ENCODE data around the gene EPS15. TPM values are rescaled to one million over a fixed set of nuclear protein-coding genes. Genes with fewer than 3 reads are reported as not detected.
"Not testable (repeated sequence)": the region's sequence is repeated elsewhere in the genome, so short reads cannot be mapped to it uniquely, and the experiment has no call there.

Gene EPS15
- total RNA-seq, 1 experiment from 2014 or later = 37.1 TPM

DNA sequence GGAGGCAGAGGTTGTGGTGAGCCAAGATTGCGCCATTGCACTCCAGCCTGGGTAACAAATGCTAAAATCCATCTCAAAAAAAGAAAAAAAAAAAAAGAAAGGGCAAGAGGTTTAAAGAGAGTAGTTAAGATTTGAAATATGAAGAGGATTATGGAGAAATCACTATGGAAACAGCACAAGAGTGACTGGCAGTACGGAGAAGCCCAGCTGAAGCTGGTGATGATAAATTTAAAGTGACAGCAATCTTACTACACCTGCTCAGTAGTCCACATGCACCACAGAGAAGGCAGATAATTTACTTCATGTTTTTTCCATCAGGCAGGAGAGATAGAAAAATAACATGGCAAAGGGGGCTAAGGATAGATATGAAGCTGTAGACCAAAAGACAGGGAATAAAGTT is 56.8 kb downstream of the EPS15 start:
- peaks cover 14% of the 10 kb centered on the region for H3K36me3 Mint-ChIP-seq
- POLR2A ChIA-PET; H3K9me3 Mint-ChIP-seq; CTCF ChIA-PET; DNase-seq (ENCODE audit: low spot score); H3K4me1 Mint-ChIP-seq; ATAC-seq; H3K4me3 Mint-ChIP-seq; H3K27me3 Mint-ChIP-seq (ENCODE audit: low read depth); H3K27ac Mint-ChIP-seq: not testable (repeated sequence)

DNA sequence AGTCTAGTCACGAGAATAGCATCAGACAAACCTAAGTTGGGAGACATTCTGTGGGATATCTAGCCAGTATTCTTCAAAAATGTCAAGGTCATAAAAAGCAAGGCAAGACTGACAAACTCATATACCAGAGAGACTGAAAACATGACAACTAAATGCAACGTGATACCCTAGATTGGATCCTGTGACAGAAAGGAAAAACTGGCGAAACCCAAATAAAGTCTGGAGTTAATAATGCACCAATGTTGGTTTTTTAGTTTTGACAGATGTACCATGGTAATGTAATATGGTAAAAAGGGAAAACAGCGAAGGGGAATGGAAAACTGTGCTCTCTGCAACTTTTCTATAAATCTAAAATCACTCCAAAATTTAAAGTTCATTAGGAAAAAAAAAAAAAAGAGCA is 64.5 kb downstream of the EPS15 start:
- POLR2A ChIA-PET = no interaction called here
- no peaks in the 10 kb centered on the region for H3K4me1 Mint-ChIP-seq

DNA sequence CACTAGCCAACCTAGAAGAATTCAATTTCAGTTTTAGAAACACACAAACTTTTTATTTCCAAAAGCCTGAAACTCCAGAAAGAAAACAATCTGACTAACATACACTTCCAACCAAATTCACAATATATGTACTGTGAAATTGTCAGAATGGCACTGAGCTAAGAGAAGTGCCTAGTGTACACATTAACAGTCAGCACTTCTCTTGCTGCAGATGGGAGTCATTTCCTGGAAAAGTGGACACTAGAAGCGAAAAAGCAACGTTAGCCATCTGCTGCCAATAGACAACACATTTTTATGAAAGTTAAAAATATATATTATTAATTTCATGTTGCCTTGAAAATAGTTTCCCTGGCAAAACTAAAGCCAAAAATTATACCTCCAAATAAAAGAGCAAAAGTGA is 66.1 kb downstream of the EPS15 start:
- POLR2A ChIA-PET = no interaction called here
- no peaks in the 10 kb centered on the region for H3K27me3 Mint-ChIP-seq (ENCODE audit: low read depth)
- no peaks in the 10 kb centered on the region for H3K36me3 Mint-ChIP-seq
- no peaks in the 10 kb centered on the region for H3K9me3 Mint-ChIP-seq
- H3K4me3 Mint-ChIP-seq = no peak overlapping the region
- no peak overlapping the region for H3K27ac Mint-ChIP-seq
- DNase-seq (ENCODE audit: low spot score) (no peak), ATAC-seq (no peak)
- H3K4me1 Mint-ChIP-seq = no peaks in the 10 kb centered on the region
- CTCF ChIA-PET = no interaction called here
- TF ChIP-seq ATF1 (CRISPR knock-in tag; IDR thresholded peaks at IDR 0.05) (no peak), MYBL2 (CRISPR knock-in tag; IDR thresholded peaks at IDR 0.05) (no peak), NR3C1 (CRISPR knock-in tag; conservative IDR thresholded peaks at IDR 0.05; ENCODE audit: low read depth) (no peak), ZNF317 (CRISPR knock-in tag; IDR thresholded peaks at IDR 0.05; ENCODE audit: borderline replicate concordance, low read depth) (no peak)
- TF ChIP-seq, protein P1, sequence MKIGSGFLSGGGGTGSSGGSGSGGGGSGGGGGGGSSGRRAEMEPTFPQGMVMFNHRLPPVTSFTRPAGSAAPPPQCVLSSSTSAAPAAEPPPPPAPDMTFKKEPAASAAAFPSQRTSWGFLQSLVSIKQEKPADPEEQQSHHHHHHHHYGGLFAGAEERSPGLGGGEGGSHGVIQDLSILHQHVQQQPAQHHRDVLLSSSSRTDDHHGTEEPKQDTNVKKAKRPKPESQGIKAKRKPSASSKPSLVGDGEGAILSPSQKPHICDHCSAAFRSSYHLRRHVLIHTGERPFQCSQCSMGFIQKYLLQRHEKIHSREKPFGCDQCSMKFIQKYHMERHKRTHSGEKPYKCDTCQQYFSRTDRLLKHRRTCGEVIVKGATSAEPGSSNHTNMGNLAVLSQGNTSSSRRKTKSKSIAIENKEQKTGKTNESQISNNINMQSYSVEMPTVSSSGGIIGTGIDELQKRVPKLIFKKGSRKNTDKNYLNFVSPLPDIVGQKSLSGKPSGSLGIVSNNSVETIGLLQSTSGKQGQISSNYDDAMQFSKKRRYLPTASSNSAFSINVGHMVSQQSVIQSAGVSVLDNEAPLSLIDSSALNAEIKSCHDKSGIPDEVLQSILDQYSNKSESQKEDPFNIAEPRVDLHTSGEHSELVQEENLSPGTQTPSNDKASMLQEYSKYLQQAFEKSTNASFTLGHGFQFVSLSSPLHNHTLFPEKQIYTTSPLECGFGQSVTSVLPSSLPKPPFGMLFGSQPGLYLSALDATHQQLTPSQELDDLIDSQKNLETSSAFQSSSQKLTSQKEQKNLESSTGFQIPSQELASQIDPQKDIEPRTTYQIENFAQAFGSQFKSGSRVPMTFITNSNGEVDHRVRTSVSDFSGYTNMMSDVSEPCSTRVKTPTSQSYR (CRISPR knock-in tag; IDR thresholded peaks at IDR 0.05) = no peak
- TF ChIP-seq, protein P2, sequence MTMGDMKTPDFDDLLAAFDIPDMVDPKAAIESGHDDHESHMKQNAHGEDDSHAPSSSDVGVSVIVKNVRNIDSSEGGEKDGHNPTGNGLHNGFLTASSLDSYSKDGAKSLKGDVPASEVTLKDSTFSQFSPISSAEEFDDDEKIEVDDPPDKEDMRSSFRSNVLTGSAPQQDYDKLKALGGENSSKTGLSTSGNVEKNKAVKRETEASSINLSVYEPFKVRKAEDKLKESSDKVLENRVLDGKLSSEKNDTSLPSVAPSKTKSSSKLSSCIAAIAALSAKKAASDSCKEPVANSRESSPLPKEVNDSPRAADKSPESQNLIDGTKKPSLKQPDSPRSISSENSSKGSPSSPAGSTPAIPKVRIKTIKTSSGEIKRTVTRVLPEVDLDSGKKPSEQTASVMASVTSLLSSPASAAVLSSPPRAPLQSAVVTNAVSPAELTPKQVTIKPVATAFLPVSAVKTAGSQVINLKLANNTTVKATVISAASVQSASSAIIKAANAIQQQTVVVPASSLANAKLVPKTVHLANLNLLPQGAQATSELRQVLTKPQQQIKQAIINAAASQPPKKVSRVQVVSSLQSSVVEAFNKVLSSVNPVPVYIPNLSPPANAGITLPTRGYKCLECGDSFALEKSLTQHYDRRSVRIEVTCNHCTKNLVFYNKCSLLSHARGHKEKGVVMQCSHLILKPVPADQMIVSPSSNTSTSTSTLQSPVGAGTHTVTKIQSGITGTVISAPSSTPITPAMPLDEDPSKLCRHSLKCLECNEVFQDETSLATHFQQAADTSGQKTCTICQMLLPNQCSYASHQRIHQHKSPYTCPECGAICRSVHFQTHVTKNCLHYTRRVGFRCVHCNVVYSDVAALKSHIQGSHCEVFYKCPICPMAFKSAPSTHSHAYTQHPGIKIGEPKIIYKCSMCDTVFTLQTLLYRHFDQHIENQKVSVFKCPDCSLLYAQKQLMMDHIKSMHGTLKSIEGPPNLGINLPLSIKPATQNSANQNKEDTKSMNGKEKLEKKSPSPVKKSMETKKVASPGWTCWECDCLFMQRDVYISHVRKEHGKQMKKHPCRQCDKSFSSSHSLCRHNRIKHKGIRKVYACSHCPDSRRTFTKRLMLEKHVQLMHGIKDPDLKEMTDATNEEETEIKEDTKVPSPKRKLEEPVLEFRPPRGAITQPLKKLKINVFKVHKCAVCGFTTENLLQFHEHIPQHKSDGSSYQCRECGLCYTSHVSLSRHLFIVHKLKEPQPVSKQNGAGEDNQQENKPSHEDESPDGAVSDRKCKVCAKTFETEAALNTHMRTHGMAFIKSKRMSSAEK (CRISPR knock-in tag; IDR thresholded peaks at IDR 0.05; ENCODE audit: borderline replicate concordance) = no peak
- TF ChIP-seq, protein P3, sequence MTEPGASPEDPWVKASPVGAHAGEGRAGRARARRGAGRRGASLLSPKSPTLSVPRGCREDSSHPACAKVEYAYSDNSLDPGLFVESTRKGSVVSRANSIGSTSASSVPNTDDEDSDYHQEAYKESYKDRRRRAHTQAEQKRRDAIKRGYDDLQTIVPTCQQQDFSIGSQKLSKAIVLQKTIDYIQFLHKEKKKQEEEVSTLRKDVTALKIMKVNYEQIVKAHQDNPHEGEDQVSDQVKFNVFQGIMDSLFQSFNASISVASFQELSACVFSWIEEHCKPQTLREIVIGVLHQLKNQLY (CRISPR knock-in tag; IDR thresholded peaks at IDR 0.05) = no peak
- TF ChIP-seq, protein P4, sequence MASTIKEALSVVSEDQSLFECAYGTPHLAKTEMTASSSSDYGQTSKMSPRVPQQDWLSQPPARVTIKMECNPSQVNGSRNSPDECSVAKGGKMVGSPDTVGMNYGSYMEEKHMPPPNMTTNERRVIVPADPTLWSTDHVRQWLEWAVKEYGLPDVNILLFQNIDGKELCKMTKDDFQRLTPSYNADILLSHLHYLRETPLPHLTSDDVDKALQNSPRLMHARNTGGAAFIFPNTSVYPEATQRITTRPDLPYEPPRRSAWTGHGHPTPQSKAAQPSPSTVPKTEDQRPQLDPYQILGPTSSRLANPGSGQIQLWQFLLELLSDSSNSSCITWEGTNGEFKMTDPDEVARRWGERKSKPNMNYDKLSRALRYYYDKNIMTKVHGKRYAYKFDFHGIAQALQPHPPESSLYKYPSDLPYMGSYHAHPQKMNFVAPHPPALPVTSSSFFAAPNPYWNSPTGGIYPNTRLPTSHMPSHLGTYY (CRISPR knock-in tag; IDR thresholded peaks at IDR 0.05) = no peak
- TF ChIP-seq, protein P5, sequence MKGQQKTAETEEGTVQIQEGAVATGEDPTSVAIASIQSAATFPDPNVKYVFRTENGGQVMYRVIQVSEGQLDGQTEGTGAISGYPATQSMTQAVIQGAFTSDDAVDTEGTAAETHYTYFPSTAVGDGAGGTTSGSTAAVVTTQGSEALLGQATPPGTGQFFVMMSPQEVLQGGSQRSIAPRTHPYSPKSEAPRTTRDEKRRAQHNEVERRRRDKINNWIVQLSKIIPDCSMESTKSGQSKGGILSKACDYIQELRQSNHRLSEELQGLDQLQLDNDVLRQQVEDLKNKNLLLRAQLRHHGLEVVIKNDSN (CRISPR knock-in tag; IDR thresholded peaks at IDR 0.05) = no peak
- TF ChIP-seq, protein P6, sequence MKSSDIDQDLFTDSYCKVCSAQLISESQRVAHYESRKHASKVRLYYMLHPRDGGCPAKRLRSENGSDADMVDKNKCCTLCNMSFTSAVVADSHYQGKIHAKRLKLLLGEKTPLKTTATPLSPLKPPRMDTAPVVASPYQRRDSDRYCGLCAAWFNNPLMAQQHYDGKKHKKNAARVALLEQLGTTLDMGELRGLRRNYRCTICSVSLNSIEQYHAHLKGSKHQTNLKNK (CRISPR knock-in tag; IDR thresholded peaks at IDR 0.05) = no peak
- TF ChIP-seq, protein P7, sequence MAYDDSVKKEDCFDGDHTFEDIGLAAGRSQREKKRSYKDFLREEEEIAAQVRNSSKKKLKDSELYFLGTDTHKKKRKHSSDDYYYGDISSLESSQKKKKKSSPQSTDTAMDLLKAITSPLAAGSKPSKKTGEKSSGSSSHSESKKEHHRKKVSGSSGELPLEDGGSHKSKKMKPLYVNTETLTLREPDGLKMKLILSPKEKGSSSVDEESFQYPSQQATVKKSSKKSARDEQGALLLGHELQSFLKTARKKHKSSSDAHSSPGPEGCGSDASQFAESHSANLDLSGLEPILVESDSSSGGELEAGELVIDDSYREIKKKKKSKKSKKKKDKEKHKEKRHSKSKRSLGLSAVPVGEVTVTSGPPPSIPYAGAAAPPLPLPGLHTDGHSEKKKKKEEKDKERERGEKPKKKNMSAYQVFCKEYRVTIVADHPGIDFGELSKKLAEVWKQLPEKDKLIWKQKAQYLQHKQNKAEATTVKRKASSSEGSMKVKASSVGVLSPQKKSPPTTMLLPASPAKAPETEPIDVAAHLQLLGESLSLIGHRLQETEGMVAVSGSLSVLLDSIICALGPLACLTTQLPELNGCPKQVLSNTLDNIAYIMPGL (CRISPR knock-in tag; IDR thresholded peaks at IDR 0.05) = no peak

More for the DNA sequence above, 64.5 kb downstream of the EPS15 start:
- Mint-ChIP-seq H3K36me3 (peaks cover 3% of the 10 kb centered on the region; the same call in 1 of the 2 replicates), H3K9me3 (no peaks in the 10 kb centered on the region), H3K4me3 (no peak overlapping the region), H3K27me3 (ENCODE audit: low read depth) (no peaks in the 10 kb centered on the region), H3K27ac (no peak overlapping the region)
- CTCF ChIA-PET = no interaction called here
- no peak for ATAC-seq
- TF ChIP-seq NFYB (CRISPR knock-in tag; conservative IDR thresholded peaks at IDR 0.05; ENCODE audit: low read depth) = no peak
- TF ChIP-seq, protein P8, sequence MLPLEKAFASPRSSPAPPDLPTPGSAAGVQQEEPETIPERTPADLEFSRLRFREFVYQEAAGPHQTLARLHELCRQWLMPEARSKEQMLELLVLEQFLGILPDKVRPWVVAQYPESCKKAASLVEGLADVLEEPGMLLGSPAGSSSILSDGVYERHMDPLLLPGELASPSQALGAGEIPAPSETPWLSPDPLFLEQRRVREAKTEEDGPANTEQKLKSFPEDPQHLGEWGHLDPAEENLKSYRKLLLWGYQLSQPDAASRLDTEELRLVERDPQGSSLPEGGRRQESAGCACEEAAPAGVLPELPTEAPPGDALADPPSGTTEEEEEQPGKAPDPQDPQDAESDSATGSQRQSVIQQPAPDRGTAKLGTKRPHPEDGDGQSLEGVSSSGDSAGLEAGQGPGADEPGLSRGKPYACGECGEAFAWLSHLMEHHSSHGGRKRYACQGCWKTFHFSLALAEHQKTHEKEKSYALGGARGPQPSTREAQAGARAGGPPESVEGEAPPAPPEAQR (CRISPR knock-in tag; IDR thresholded peaks at IDR 0.05) = no peak
- TF ChIP-seq, protein P9, sequence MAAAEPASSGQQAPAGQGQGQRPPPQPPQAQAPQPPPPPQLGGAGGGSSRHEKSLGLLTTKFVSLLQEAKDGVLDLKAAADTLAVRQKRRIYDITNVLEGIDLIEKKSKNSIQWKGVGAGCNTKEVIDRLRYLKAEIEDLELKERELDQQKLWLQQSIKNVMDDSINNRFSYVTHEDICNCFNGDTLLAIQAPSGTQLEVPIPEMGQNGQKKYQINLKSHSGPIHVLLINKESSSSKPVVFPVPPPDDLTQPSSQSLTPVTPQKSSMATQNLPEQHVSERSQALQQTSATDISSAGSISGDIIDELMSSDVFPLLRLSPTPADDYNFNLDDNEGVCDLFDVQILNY (CRISPR knock-in tag; IDR thresholded peaks at IDR 0.05) = no peak
- no peak for DNase-seq (ENCODE audit: low spot score)
